Measurements from ENCODE around the gene KIF2B. TPM values are rescaled to one million over a fixed set of nuclear protein-coding genes. Genes with fewer than 3 reads are reported as not detected.

The KIF2B gene
- total and polyA plus RNA-seq, 2 experiments from 2014 or later, result 0.08 TPM; not detected in 1

DNA sequence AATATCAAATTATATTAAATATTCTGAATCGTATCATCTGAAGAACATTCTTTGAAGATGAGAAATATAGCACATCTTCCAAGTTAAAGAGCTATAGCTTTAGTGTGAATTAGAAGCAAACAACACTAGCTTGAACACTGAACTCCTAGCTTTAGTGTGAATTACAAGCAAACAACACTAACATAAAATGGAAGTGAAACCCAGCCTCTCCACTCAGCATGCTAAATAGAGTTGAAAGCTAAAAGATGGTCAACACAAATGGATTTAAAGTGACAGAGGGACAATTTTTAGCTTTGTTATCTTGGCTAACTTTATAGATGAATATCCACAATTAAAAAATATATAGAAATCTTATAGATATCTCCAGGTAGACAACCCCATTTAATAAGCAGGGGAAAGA, 4.5 kb upstream of the KIF2B start:
- Histone ChIP-seq H3K27me3 (ENCODE audit: insufficient read depth) (no peaks in the 10 kb centered on the region), H3K4me3 (no peak overlapping the region), H3F3A (replicated peaks; ENCODE audit: low read depth) (no peaks in the 10 kb centered on the region), H3K4me2 (no peak overlapping the region), H3K4me1 (ENCODE audit: insufficient read depth) (no peaks in the 10 kb centered on the region), H4K20me1 (replicated peaks; ENCODE audit: insufficient read depth) (no peaks in the 10 kb centered on the region), H3K36me3 (ENCODE audit: insufficient read depth) (no peaks in the 10 kb centered on the region), H3K79me2 (replicated peaks; ENCODE audit: insufficient read depth) (no peaks in the 10 kb centered on the region), H3K27ac (ENCODE audit: low read depth) (no peak overlapping the region), H2AFZ (no peak overlapping the region), H3K9me2 (ENCODE audit: insufficient read depth) (0 out of 2 replicates have a peak, but pooled peaks cover 4% of the 10 kb centered on the region)
- no peaks in the 10 kb centered on the region for H3K27me3 Mint-ChIP-seq (ENCODE audit: insufficient read depth, low read depth, poor library complexity)
- H3K4me3 Mint-ChIP-seq, result no peak overlapping the region
- no peak overlapping the region for H3K27ac Mint-ChIP-seq
- no peak for TF ChIP-seq POLR2AphosphoS5 (IDR thresholded peaks at IDR 0.05; ENCODE audit: low read depth)
- TF ChIP-seq EZH2 (IDR thresholded peaks at IDR 0.05; ENCODE audit: low read depth, unreplicated experiment), result no peak
- TF ChIP-seq ZNF114 (CRISPR knock-in tag; IDR thresholded peaks at IDR 0.05), result no peak
- TF ChIP-seq, protein P1, sequence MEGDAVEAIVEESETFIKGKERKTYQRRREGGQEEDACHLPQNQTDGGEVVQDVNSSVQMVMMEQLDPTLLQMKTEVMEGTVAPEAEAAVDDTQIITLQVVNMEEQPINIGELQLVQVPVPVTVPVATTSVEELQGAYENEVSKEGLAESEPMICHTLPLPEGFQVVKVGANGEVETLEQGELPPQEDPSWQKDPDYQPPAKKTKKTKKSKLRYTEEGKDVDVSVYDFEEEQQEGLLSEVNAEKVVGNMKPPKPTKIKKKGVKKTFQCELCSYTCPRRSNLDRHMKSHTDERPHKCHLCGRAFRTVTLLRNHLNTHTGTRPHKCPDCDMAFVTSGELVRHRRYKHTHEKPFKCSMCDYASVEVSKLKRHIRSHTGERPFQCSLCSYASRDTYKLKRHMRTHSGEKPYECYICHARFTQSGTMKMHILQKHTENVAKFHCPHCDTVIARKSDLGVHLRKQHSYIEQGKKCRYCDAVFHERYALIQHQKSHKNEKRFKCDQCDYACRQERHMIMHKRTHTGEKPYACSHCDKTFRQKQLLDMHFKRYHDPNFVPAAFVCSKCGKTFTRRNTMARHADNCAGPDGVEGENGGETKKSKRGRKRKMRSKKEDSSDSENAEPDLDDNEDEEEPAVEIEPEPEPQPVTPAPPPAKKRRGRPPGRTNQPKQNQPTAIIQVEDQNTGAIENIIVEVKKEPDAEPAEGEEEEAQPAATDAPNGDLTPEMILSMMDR (conservative IDR thresholded peaks at IDR 0.05; ENCODE audit: low read depth in 2 of 2), result no peak
- DNase-seq (ENCODE audit: low spot score) (no peak), ATAC-seq (no peak)
- peaks cover 9% of the 10 kb centered on the region; the same call in 1 of the 3 replicates for H3K9me3 Mint-ChIP-seq
- H3K4me1 Mint-ChIP-seq, result no peaks in the 10 kb centered on the region
- H3K36me3 Mint-ChIP-seq (ENCODE audit: low read depth), result peaks cover 10% of the 10 kb centered on the region; the same call in 2 of the 3 replicates

DNA sequence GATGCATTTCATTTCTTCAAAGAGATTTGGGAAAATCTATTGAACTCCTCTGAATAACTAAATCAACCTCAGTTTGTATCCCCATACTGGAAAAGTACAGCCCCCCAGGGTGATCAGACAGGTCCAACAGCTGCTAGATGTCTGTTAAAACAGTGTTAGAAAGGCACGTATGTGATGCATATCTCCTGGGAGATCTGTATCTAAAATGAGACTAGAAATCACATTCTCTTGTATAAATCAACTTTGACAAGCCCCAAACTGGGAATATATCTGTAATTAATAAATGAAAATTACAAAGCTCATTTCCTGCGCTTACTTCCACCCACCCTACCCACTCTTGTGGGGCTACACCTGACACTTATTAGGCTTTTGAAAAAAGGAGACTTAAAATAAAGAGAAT, 3.8 kb upstream of the KIF2B start:
- Histone ChIP-seq H4K20me1 (replicated peaks; ENCODE audit: insufficient read depth) (no peaks in the 10 kb centered on the region), H3K4me3 (no peak overlapping the region), H3K4me1 (ENCODE audit: insufficient read depth) (no peaks in the 10 kb centered on the region), H3K27me3 (ENCODE audit: insufficient read depth) (no peaks in the 10 kb centered on the region), H3K27ac (ENCODE audit: low read depth) (no peak overlapping the region), H3K36me3 (ENCODE audit: insufficient read depth) (no peaks in the 10 kb centered on the region), H2AFZ (no peak overlapping the region), H3F3A (replicated peaks; ENCODE audit: low read depth) (no peaks in the 10 kb centered on the region), H3K79me2 (replicated peaks; ENCODE audit: insufficient read depth) (no peaks in the 10 kb centered on the region), H3K9me2 (ENCODE audit: insufficient read depth) (peaks cover 5% of the 10 kb centered on the region; the same call in 1 of the 2 replicates), H3K4me2 (no peak overlapping the region)
- H3K9me3 Mint-ChIP-seq, result peaks cover 13% of the 10 kb centered on the region; the same call in 1 of the 3 replicates
- no peaks in the 10 kb centered on the region for H3K4me1 Mint-ChIP-seq
- no peak for DNase-seq (ENCODE audit: low spot score)
- no peaks in the 10 kb centered on the region for H3K27me3 Mint-ChIP-seq (ENCODE audit: insufficient read depth, low read depth, poor library complexity)
- ATAC-seq, result no peak
- H3K36me3 Mint-ChIP-seq (ENCODE audit: low read depth), result peaks cover 13% of the 10 kb centered on the region; the same call in 2 of the 3 replicates
- H3K27ac Mint-ChIP-seq, result no peak overlapping the region
- H3K4me3 Mint-ChIP-seq, result no peak overlapping the region
- TF ChIP-seq, protein P2, sequence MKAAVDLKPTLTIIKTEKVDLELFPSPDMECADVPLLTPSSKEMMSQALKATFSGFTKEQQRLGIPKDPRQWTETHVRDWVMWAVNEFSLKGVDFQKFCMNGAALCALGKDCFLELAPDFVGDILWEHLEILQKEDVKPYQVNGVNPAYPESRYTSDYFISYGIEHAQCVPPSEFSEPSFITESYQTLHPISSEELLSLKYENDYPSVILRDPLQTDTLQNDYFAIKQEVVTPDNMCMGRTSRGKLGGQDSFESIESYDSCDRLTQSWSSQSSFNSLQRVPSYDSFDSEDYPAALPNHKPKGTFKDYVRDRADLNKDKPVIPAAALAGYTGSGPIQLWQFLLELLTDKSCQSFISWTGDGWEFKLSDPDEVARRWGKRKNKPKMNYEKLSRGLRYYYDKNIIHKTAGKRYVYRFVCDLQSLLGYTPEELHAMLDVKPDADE (IDR thresholded peaks at IDR 0.05), result no peak
- TF ChIP-seq EZH2 (IDR thresholded peaks at IDR 0.05; ENCODE audit: low read depth, unreplicated experiment) (no peak), STAT1 (IDR thresholded peaks at IDR 0.05; ENCODE audit: unreplicated experiment) (no peak), JUNB (IDR thresholded peaks at IDR 0.05; ENCODE audit: unreplicated experiment) (no peak)
- TF ChIP-seq, protein P3, sequence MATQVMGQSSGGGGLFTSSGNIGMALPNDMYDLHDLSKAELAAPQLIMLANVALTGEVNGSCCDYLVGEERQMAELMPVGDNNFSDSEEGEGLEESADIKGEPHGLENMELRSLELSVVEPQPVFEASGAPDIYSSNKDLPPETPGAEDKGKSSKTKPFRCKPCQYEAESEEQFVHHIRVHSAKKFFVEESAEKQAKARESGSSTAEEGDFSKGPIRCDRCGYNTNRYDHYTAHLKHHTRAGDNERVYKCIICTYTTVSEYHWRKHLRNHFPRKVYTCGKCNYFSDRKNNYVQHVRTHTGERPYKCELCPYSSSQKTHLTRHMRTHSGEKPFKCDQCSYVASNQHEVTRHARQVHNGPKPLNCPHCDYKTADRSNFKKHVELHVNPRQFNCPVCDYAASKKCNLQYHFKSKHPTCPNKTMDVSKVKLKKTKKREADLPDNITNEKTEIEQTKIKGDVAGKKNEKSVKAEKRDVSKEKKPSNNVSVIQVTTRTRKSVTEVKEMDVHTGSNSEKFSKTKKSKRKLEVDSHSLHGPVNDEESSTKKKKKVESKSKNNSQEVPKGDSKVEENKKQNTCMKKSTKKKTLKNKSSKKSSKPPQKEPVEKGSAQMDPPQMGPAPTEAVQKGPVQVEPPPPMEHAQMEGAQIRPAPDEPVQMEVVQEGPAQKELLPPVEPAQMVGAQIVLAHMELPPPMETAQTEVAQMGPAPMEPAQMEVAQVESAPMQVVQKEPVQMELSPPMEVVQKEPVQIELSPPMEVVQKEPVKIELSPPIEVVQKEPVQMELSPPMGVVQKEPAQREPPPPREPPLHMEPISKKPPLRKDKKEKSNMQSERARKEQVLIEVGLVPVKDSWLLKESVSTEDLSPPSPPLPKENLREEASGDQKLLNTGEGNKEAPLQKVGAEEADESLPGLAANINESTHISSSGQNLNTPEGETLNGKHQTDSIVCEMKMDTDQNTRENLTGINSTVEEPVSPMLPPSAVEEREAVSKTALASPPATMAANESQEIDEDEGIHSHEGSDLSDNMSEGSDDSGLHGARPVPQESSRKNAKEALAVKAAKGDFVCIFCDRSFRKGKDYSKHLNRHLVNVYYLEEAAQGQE (IDR thresholded peaks at IDR 0.05; ENCODE audit: unreplicated experiment), result no peak
- TF ChIP-seq, protein P4, sequence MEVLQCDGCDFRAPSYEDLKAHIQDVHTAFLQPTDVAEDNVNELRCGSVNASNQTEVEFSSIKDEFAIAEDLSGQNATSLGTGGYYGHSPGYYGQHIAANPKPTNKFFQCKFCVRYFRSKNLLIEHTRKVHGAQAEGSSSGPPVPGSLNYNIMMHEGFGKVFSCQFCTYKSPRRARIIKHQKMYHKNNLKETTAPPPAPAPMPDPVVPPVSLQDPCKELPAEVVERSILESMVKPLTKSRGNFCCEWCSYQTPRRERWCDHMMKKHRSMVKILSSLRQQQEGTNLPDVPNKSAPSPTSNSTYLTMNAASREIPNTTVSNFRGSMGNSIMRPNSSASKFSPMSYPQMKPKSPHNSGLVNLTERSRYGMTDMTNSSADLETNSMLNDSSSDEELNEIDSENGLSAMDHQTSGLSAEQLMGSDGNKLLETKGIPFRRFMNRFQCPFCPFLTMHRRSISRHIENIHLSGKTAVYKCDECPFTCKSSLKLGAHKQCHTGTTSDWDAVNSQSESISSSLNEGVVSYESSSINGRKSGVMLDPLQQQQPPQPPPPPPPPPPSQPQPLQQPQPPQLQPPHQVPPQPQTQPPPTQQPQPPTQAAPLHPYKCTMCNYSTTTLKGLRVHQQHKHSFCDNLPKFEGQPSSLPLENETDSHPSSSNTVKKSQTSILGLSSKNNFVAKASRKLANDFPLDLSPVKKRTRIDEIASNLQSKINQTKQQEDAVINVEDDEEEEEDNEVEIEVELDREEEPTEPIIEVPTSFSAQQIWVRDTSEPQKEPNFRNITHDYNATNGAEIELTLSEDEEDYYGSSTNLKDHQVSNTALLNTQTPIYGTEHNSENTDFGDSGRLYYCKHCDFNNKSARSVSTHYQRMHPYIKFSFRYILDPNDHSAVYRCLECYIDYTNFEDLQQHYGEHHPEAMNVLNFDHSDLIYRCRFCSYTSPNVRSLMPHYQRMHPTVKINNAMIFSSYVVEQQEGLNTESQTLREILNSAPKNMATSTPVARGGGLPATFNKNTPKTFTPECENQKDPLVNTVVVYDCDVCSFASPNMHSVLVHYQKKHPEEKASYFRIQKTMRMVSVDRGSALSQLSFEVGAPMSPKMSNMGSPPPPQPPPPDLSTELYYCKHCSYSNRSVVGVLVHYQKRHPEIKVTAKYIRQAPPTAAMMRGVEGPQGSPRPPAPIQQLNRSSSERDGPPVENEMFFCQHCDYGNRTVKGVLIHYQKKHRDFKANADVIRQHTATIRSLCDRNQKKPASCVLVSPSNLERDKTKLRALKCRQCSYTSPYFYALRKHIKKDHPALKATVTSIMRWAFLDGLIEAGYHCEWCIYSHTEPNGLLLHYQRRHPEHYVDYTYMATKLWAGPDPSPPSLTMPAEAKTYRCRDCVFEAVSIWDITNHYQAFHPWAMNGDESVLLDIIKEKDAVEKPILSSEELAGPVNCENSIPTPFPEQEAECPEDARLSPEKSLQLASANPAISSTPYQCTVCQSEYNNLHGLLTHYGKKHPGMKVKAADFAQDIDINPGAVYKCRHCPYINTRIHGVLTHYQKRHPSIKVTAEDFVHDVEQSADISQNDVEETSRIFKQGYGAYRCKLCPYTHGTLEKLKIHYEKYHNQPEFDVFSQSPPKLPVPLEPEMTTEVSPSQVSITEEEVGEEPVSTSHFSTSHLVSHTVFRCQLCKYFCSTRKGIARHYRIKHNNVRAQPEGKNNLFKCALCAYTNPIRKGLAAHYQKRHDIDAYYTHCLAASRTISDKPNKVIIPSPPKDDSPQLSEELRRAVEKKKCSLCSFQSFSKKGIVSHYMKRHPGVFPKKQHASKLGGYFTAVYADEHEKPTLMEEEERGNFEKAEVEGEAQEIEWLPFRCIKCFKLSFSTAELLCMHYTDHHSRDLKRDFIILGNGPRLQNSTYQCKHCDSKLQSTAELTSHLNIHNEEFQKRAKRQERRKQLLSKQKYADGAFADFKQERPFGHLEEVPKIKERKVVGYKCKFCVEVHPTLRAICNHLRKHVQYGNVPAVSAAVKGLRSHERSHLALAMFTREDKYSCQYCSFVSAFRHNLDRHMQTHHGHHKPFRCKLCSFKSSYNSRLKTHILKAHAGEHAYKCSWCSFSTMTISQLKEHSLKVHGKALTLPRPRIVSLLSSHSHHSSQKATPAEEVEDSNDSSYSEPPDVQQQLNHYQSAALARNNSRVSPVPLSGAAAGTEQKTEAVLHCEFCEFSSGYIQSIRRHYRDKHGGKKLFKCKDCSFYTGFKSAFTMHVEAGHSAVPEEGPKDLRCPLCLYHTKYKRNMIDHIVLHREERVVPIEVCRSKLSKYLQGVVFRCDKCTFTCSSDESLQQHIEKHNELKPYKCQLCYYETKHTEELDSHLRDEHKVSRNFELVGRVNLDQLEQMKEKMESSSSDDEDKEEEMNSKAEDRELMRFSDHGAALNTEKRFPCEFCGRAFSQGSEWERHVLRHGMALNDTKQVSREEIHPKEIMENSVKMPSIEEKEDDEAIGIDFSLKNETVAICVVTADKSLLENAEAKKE (CRISPR knock-in tag; IDR thresholded peaks at IDR 0.05), result no peak

Measured in GM23338 (cell line).